CD14-positive monocyte (primary cell): ENCODE results near the gene WBP2NL. TPM values are rescaled to one million over a fixed set of nuclear protein-coding genes. Genes with fewer than 3 reads are reported as not detected.

Source experiments
- DNase-seq, 3 donors: peaks; one replicate each; pipeline ENCODE4 v3.0.0-alpha.2; 2011 to 2022
- H2AFZ ChIP-seq: 2 replicates; pipeline ENCODE4 v1.6.0; 2012; ENCODE audit warnings: mild to moderate bottlenecking, low read depth, low read length, inconsistent platforms; ENCODE audit not compliant: insufficient read depth, poor library complexity, severe bottlenecking
- H3K27ac ChIP-seq, 2 donors: 1 replicate in 1 of 2; 2 replicates in 1 of 2; pipeline ENCODE4 v1.5.1; 2012 to 2013; ENCODE audit warnings: low read length in 2 of 2, control low read depth in 1 of 2, inconsistent platforms in 1 of 2, low read depth in 1 of 2, mild to moderate bottlenecking in 1 of 2
- H3K27me3 ChIP-seq, 2 donors: one replicate each; pipeline versions ENCODE4 v1.6.0 to v1.6.1; 2011 to 2013; ENCODE audit warnings: low read length in 2 of 2; ENCODE audit not compliant: control insufficient read depth in 2 of 2, insufficient read depth in 2 of 2
- H3K36me3 ChIP-seq, 2 donors: replicated peaks in 1 of 2; 1 replicate in 1 of 2; 2 replicates in 1 of 2; pipeline versions ENCODE4 v1.5.1 to v1.6.1; 2012 to 2013; ENCODE audit warnings: low read length in 2 of 2, control low read depth in 1 of 2, inconsistent platforms in 1 of 2, mild to moderate bottlenecking in 1 of 2; ENCODE audit not compliant: insufficient read depth in 2 of 2, control insufficient read depth in 1 of 2
- H3K4me1 ChIP-seq, 2 donors: 1 replicate in 1 of 2; 2 replicates in 1 of 2; pipeline versions ENCODE4 v1.5.1 to v1.6.1; 2012 to 2013; ENCODE audit warnings: low read length in 2 of 2, control low read depth in 1 of 2, inconsistent platforms in 1 of 2, mild to moderate bottlenecking in 1 of 2, moderate library complexity in 1 of 2; ENCODE audit not compliant: insufficient read depth in 2 of 2, control insufficient read depth in 1 of 2
- H3K4me2 ChIP-seq: replicated peaks from 2 replicates; pipeline ENCODE3; 2012; ENCODE audit warnings: low read length, moderate library complexity, mild to moderate bottlenecking; ENCODE audit not compliant: poor library complexity, severe bottlenecking; ENCODE audit errors: extremely low read depth
- H3K4me3 ChIP-seq, 3 experiments: fragments of 200-600 bp in 1 of 3; sonication (generic) in 1 of 3; replicated peaks in 1 of 3; 1 replicate in 2 of 3; 2 replicates in 1 of 3; pipeline ENCODE4 v1.5.1; 2011 to 2013; ENCODE audit warnings: low read length in 3 of 3, mild to moderate bottlenecking in 3 of 3, control low read depth in 2 of 3, low read depth in 2 of 3, inconsistent platforms in 1 of 3, moderate library complexity in 1 of 3
- H3K79me2 ChIP-seq: 2 replicates; pipeline ENCODE4 v1.6.0; 2012; ENCODE audit warnings: mild to moderate bottlenecking, control low read depth, inconsistent platforms, low read length, moderate library complexity; ENCODE audit not compliant: insufficient read depth
- H3K9ac ChIP-seq: 2 replicates; pipeline ENCODE4 v1.6.0; 2017; ENCODE audit warnings: low read length, mild to moderate bottlenecking; ENCODE audit not compliant: insufficient read depth, poor library complexity, severe bottlenecking
- H3K9me3 ChIP-seq, 2 donors: replicated peaks in 1 of 2; 1 replicate in 1 of 2; 2 replicates in 1 of 2; pipeline versions ENCODE4 v1.5.1 to v1.6.1; 2012 to 2013; ENCODE audit warnings: low read length in 2 of 2, control low read depth in 1 of 2; ENCODE audit not compliant: control insufficient read depth in 1 of 2, insufficient read depth in 1 of 2
- H4K20me1 ChIP-seq: 2 replicates; pipeline ENCODE4 v1.6.0; 2012; ENCODE audit warnings: mild to moderate bottlenecking, low read length, control low read depth, moderate library complexity; ENCODE audit not compliant: insufficient read depth
- H3K27ac Mint-ChIP-seq, 7 donors: one replicate each; pipeline ENCODE4 v1.8.0; 2020; ENCODE audit warnings: mild to moderate bottlenecking in 7 of 7, mixed read lengths in 7 of 7, moderate library complexity in 6 of 7, inconsistent platforms in 2 of 7
- H3K27me3 Mint-ChIP-seq, 3 donors: one replicate each; pipeline ENCODE4 v1.8.0; 2021 to 2022; ENCODE audit warnings: low read depth in 3 of 3, mild to moderate bottlenecking in 3 of 3, mixed read lengths in 3 of 3, moderate library complexity in 3 of 3, inconsistent platforms in 1 of 3
- H3K36me3 Mint-ChIP-seq, 2 donors: one replicate each; pipeline ENCODE4 v1.8.0; 2020; ENCODE audit warnings: mixed read lengths in 2 of 2, inconsistent platforms in 1 of 2, mild to moderate bottlenecking in 1 of 2
- H3K4me1 Mint-ChIP-seq: one replicate; pipeline ENCODE4 v1.8.0; 2020; ENCODE audit warnings: mild to moderate bottlenecking, mixed read lengths
- H3K4me3 Mint-ChIP-seq, 2 donors: one replicate each; pipeline ENCODE4 v1.8.0; 2020; ENCODE audit warnings: mild to moderate bottlenecking in 2 of 2, mixed read lengths in 2 of 2, moderate library complexity in 1 of 2
- H3K9me3 Mint-ChIP-seq, 7 donors: one replicate each; pipeline ENCODE4 v1.8.0; 2020 to 2022; ENCODE audit warnings: mixed read lengths in 7 of 7, mild to moderate bottlenecking in 6 of 7, moderate library complexity in 6 of 7, inconsistent platforms in 2 of 7
- WGBS: methylation state at CpG from one replicate; pipeline ENCODE4 v1.1.5; 2013; ENCODE audit warnings: missing lambda C conversion rate; ENCODE audit not compliant: insufficient coverage; 5-methylcytosine and 5-hydroxymethylcytosine counted together
- intact Hi-C, 2 donors: fragments of 100-400 bp; cut with micrococcal nuclease; formaldehyde crosslinking; loops; one replicate each; pipeline versions ENCODE4 v1.15.0 to v1.15.1; 2023
- polyA plus RNA-seq, 3 donors: library from polyadenylated mRNA; depleted of rRNA in 1 of 3; unstranded in 2 of 3; stranded (reverse) in 1 of 3; fragments of 300-500 nt in 2 of 3; fragments of >200 nt in 1 of 3; fragmentation: Illumina TruSeq in 2 of 3; gene quantifications; 1 replicate in 2 of 3; 2 replicates in 1 of 3; pipeline ENCODE4 v1.2.3, GENCODE V29; 2012 to 2021
- TF ChIP-seq, protein P1 (sequence below): fragments of 200-600 bp; IDR thresholded peaks from one replicate; pipeline ENCODE4 v1.8.0; 2022; ENCODE audit warnings: antibody characterized with exemption, mild to moderate bottlenecking

WBP2NL gene
- polyA plus RNA-seq, 3 donors: 0.48 to 0.83 (median 0.71) TPM

DNA sequence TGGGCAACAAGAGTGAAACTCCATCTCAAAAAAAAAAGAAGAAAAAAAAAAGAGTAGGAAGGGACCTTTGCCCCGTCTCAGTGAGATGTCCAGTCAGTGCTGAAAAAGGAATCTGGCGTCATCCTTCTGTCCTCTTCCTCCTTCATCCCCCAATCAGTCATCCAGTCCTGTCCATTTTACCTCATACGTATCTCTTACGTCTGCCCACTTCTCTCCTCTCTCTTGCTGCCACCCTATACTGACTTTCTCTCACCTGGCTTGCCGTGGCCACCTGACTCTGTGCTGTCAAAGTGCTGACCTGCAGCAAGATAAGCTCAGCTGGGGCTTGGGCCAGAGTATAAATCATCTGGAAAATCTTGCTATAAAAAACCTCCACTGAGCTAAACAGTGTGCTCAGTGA is 15.7 kb upstream of the WBP2NL start:
- intact Hi-C loops: no loop called here
- H3K36me3 ChIP-seq: no peaks in the 10 kb centered on the region
- Mint-ChIP-seq H3K27ac (no peak overlapping the region), H3K27me3 (peaks cover 18 to 20% (median 19%) of the 10 kb centered on the region in 3 donors), H3K9me3 (peaks cover 0 to 3% (median 0%) of the 10 kb centered on the region in 7 donors), H3K36me3 (no peaks in the 10 kb centered on the region), H3K4me1 (peaks cover 16% of the 10 kb centered on the region), H3K4me3 (no peak overlapping the region)
- no peaks in the 10 kb centered on the region for H3K79me2 ChIP-seq
- DNase-seq: no peak
- H3K4me2 ChIP-seq: no peak overlapping the region
- TF ChIP-seq, protein P1, sequence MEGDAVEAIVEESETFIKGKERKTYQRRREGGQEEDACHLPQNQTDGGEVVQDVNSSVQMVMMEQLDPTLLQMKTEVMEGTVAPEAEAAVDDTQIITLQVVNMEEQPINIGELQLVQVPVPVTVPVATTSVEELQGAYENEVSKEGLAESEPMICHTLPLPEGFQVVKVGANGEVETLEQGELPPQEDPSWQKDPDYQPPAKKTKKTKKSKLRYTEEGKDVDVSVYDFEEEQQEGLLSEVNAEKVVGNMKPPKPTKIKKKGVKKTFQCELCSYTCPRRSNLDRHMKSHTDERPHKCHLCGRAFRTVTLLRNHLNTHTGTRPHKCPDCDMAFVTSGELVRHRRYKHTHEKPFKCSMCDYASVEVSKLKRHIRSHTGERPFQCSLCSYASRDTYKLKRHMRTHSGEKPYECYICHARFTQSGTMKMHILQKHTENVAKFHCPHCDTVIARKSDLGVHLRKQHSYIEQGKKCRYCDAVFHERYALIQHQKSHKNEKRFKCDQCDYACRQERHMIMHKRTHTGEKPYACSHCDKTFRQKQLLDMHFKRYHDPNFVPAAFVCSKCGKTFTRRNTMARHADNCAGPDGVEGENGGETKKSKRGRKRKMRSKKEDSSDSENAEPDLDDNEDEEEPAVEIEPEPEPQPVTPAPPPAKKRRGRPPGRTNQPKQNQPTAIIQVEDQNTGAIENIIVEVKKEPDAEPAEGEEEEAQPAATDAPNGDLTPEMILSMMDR: no peak
- H4K20me1 ChIP-seq: no peaks in the 10 kb centered on the region
- no peak overlapping the region for H3K4me3 ChIP-seq
- H3K9ac ChIP-seq: no peak overlapping the region
- no peak overlapping the region for H3K27ac ChIP-seq
- H3K9me3 ChIP-seq: no peaks in the 10 kb centered on the region
- WGBS: 82% methylated on average over 4 of the region's 5 CpGs
- H3K27me3 ChIP-seq: peaks cover 2 to 8% of the 10 kb centered on the region in 2 donors
- no peak overlapping the region for H2AFZ ChIP-seq
- H3K4me1 ChIP-seq: peaks cover 9 to 14% of the 10 kb centered on the region in 2 donors

DNA sequence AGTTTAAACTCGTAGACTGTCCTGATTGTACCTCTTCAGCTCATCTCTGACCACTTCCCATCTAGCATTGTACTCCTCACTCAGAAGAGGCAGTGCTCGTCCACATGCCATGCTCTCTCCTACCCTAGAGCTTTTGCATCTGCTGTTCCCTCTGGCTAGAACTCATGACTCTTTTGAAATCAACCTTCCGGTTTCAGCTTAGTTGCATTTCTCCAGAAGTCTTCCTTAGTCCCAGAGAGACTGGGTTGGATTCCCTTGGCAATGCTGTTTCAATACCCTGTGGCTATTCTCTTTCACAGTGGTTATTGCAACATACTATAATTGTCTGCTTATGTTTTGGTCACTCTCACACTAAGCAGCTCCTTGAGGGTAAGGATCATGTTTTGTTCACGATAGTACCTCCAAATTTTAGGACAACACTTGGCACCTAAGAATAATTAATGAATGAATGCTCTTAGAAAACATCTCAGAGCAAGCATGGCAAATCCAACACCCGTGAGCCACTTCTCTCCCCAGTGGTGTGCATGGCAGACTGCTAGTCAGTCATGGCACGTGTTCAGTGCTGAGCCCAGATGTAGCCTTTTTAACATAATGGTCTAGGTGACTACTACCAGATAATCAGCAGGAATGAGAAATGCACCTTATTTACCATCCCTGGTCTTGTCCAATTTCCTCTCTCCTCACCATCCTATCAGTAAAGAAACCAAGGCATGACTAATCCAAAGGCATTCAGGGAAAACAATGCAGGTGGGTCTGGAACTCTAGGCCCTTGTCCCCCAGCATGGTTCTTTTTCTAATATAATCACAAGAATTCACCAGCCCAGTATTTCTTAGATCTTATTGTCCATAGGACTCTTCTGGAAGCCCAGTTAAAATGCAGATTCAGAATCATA is 14.8 kb upstream of the WBP2NL start:
- Mint-ChIP-seq H3K9me3 (peaks cover 0 to 3% (median 0%) of the 10 kb centered on the region in 7 donors), H3K36me3 (no peaks in the 10 kb centered on the region), H3K27ac (peak overlapping the region in 1 of 7 donors; percentile 27), H3K4me1 (peaks cover 16% of the 10 kb centered on the region), H3K27me3 (peaks cover 11 to 12% (median 12%) of the 10 kb centered on the region in 3 donors), H3K4me3 (no peak overlapping the region)
- Histone ChIP-seq H4K20me1 (no peaks in the 10 kb centered on the region), H3K27me3 (no peaks in the 10 kb centered on the region), H3K79me2 (no peaks in the 10 kb centered on the region), H3K36me3 (no peaks in the 10 kb centered on the region), H2AFZ (peak overlapping the region; percentile 52), H3K4me3 (no peak overlapping the region), H3K9me3 (no peaks in the 10 kb centered on the region), H3K4me2 (no peak overlapping the region), H3K4me1 (peaks cover 9 to 14% of the 10 kb centered on the region in 2 donors), H3K9ac (no peak overlapping the region), H3K27ac (peak overlapping the region in 1 of 2 donors; percentile 3)
- TF ChIP-seq, protein P1: no peak
- intact Hi-C loops: no loop called here
- no peak for DNase-seq
- 63% methylated on average over 5 of the region's 6 CpGs for WGBS
